ENCODE results near the gene MCRIP1.
A peak's percentile ranks its signal among the peaks of the same experiment; 100 is the strongest.

DNA sequence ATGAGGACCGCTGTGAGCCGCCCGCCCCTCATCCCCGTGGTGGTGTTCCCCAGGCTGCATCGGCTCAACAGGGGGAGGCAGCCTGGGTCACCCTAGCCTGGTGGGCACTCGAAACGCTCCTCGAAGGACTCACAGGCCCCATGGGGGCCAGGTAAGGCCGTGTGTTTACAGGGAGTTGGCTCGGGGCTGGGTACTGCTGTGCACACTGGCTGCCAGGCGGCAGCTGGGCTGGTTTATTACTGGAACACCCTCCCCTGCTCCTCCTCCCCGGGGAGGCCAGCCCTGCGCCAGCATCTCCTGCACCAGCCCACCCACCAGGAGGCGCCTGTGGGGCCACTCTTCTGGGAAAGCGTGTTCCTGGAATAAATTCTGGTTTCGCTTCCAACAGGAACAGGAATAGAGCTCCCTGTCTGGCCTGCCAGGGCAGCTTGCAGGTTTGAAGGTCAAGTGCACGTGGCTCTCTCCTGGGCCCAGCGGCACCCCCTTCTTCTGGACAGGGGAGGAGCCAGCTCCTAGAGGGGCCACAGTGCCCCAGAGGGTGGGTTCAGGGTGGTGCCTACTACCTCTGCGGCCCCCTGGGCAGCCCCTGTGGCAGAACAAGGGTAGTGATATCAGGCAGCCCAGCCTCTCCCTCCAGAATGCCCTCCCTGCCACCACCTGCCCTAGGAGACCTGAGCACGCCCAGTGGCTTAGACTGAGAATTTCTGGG is 11.3 kb downstream of the MCRIP1 start:
- TF ChIP-seq, protein P1, sequence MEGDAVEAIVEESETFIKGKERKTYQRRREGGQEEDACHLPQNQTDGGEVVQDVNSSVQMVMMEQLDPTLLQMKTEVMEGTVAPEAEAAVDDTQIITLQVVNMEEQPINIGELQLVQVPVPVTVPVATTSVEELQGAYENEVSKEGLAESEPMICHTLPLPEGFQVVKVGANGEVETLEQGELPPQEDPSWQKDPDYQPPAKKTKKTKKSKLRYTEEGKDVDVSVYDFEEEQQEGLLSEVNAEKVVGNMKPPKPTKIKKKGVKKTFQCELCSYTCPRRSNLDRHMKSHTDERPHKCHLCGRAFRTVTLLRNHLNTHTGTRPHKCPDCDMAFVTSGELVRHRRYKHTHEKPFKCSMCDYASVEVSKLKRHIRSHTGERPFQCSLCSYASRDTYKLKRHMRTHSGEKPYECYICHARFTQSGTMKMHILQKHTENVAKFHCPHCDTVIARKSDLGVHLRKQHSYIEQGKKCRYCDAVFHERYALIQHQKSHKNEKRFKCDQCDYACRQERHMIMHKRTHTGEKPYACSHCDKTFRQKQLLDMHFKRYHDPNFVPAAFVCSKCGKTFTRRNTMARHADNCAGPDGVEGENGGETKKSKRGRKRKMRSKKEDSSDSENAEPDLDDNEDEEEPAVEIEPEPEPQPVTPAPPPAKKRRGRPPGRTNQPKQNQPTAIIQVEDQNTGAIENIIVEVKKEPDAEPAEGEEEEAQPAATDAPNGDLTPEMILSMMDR (IDR thresholded peaks at IDR 0.05): peak; percentile 26 to 92 (median 86)
- TF ChIP-seq POLR2AphosphoS5 (IDR thresholded peaks at IDR 0.05): peak; percentile 98
- TF ChIP-seq POLR2A (IDR thresholded peaks at IDR 0.05): peak; percentile 7
